Measurements from ENCODE around the gene CROT. TPM values are rescaled to one million over a fixed set of nuclear protein-coding genes. Genes with fewer than 3 reads are reported as not detected.

CROT gene, protein sequence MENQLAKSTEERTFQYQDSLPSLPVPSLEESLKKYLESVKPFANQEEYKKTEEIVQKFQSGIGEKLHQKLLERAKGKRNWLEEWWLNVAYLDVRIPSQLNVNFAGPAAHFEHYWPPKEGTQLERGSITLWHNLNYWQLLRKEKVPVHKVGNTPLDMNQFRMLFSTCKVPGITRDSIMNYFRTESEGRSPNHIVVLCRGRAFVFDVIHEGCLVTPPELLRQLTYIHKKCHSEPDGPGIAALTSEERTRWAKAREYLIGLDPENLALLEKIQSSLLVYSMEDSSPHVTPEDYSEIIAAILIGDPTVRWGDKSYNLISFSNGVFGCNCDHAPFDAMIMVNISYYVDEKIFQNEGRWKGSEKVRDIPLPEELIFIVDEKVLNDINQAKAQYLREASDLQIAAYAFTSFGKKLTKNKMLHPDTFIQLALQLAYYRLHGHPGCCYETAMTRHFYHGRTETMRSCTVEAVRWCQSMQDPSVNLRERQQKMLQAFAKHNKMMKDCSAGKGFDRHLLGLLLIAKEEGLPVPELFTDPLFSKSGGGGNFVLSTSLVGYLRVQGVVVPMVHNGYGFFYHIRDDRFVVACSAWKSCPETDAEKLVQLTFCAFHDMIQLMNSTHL
- total RNA-seq: 15.3 and 30.9 TPM in 2 replicates

DNA sequence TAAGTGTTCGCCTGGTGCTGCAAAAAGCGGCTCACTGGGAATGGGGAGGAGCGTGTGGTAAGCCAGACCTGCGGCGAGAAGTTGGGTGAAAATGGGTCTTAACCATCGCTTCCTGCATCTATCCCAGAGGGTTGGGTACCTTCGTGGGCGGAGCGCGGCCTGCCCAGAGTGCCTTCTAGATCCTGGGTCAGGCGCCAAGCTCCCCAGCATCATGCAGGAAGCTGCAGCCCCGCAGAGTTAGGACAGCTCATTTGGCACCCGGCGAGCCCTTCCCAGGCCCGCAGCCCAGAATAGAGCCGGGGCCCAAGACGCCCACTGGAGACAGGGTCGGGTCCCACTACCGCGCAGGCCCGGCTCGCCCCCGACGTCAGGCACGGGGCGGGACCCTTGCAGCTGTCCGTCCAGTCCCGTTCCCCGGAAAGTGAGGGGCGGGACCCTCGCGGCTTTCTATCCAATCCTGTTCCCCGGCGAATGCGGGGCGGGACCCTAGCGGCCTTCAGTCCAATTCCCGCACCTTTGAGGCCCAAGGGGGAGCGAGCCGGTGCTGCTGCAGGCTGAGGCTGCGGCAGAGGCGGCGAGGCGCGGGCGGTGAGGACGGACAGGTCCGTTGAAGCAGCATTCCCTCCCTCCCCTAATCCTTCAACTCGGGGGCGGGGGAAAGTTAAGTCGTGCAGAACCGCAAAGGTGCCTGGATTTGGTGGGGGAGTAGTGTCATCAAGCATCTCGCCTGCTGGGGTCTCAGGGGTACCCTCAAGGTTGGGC, at the start of gene CROT:
Gene CROT (plus strand): TSS at position 499 of the 762 bp plus-strand sequence. CDS start 3,405 bp downstream, outside the sequence.

Other genes starting within 250 kb of the CROT start
- 78.1 and 106 TPM in 2 replicates for gene DMTF1, start 193.2 kb upstream of the CROT start, total RNA-seq
- 30.9 and 35.0 TPM in 2 replicates for gene TMEM243, start 125.9 kb upstream of the CROT start, total RNA-seq
- 0.14 and 0.30 TPM in 2 replicates for gene ABCB4, start 130.0 kb downstream of the CROT start, total RNA-seq